Caki2 (cell line): ENCODE results near the gene RUBCN. TPM values are rescaled to one million over a fixed set of nuclear protein-coding genes. Genes with fewer than 3 reads are reported as not detected.
A peak's percentile ranks its signal among the peaks of the same experiment; 100 is the strongest.
"Not testable (repeated sequence)": the region's sequence is repeated elsewhere in the genome, so short reads cannot be mapped to it uniquely, and the experiment has no call there.

Source experiments
- DNase-seq: peaks from one replicate; pipeline ENCODE4 v3.0.0-alpha.2; 2015; ENCODE audit warnings: low read depth
- in situ Hi-C: cut with HindIII; loops from 2 replicates; pipeline ENCODE4 v1.10.0; 2016; ENCODE audit warnings: low sequenced_read_pairs, low pct_unique_long_range_greater_than_20kb, mixed read lengths
- total RNA-seq: library from RNA; depleted of rRNA; stranded (reverse); fragments of >200 nt; shearing (Covaris generic); gene quantifications from 2 replicates; pipeline ENCODE4 v1.2.3, GENCODE V29; 2014; ENCODE audit warnings: low replicate concordance; rRNA removed

The RUBCN gene
- total RNA-seq, 1 experiment from 2014 or later, result 7.9 TPM

- in situ Hi-C loops, DNase-seq: not testable (repeated sequence)
Observed at GRCh38 chr3:197646294-197646693, 90.4 kb downstream of the RUBCN start.

DNA sequence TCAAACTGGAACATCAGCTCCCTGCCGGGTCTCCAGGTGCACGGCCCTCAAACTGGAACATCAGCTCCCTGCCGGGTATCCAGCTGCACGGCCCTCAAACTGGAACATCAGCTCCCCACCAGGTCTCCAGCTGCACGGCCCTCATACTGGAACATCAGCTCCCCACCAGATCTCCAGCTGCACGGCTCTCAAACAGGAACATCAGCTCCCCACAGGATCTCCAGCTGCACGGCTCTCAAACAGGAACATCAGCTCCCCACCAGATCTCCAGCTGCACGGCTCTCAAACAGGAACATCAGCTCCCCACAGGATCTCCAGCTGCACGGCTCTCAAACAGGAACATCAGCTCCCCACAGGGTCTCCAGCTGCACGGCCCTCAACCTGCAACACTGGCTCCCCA lies 99.1 kb downstream of the RUBCN start:
- DNase-seq, in situ Hi-C loops: not testable (repeated sequence)

GRCh38 chr3:197631989-197632388 lies 104.7 kb downstream of the RUBCN start:
- DNase-seq, in situ Hi-C loops: not testable (repeated sequence)

- DNase-seq, in situ Hi-C loops: not testable (repeated sequence)
Observed at GRCh38 chr3:197630766-197631165, 105.9 kb downstream of the RUBCN start.

- DNase-seq, in situ Hi-C loops: not testable (repeated sequence)
Observed at GRCh38 chr3:197629286-197629685, 107.4 kb downstream of the RUBCN start.

GRCh38 chr3:197627772-197628523 lies 108.8 kb downstream of the RUBCN start:
- in situ Hi-C loops, result not testable (repeated sequence)
- DNase-seq, result peak; percentile 78

GRCh38 chr3:197627158-197627771 lies 109.4 kb downstream of the RUBCN start:
- in situ Hi-C loops, DNase-seq: not testable (repeated sequence)

GRCh38 chr3:197626404-197627157 lies 110.1 kb downstream of the RUBCN start:
- in situ Hi-C loops, DNase-seq: not testable (repeated sequence)

- in situ Hi-C loops, result not testable (repeated sequence)
Observed at GRCh38 chr3:197621478-197621877, 115.2 kb downstream of the RUBCN start.

More at GRCh38 chr3:197621478-197621877, 115.2 kb downstream of the RUBCN start:
- DNase-seq, result not testable (repeated sequence)

Other genes starting within 250 kb of the RUBCN start
- gene BDH1, start 180.9 kb downstream of the RUBCN start, total RNA-seq, result 0.34 TPM in 1 of 2 replicates, not detected in the other
- 25.3 and 46.5 TPM in 2 replicates for gene FYTTD1, start 13.0 kb upstream of the RUBCN start, total RNA-seq
- gene LRCH3, start 54.4 kb upstream of the RUBCN start, total RNA-seq, result 13.3 and 18.5 TPM in 2 replicates
- gene RPL35A, start 213.3 kb upstream of the RUBCN start, total RNA-seq, result 1,210 and 1,319 TPM in 2 replicates
- 0.23 and 1.3 TPM in 2 replicates for gene LMLN, start 223.3 kb upstream of the RUBCN start, total RNA-seq